Activated T-helper 1 cell treated with anti-CD3 and anti-CD28 coated beads, Interleukin-12 subunit alpha, Interleukin-12 subunit beta, Interleukin-2, Interleukin-4 antibody, amounts not matched to agents 30 ng/mL and 10 ng/mL and 1 ng/mL, durations not matched to agents 14 hours and 24 hours and 36 hours (primary cell): ENCODE results near the gene CREB5. TPM values are rescaled to one million over a fixed set of nuclear protein-coding genes. Genes with fewer than 3 reads are reported as not detected.

Source experiments
- DNase-seq: peaks from one replicate; pipeline ENCODE4 v3.0.0; 2021; ENCODE audit warnings: low spot score
- H3K27ac Mint-ChIP-seq: one replicate; pipeline ENCODE4 v1.8.0; 2021; ENCODE audit warnings: mild to moderate bottlenecking, mixed read lengths
- H3K27me3 Mint-ChIP-seq: one replicate; pipeline ENCODE4 v1.8.0; 2022; ENCODE audit warnings: mild to moderate bottlenecking, moderate library complexity, mixed read lengths; ENCODE audit not compliant: insufficient read depth
- H3K36me3 Mint-ChIP-seq: one replicate; pipeline ENCODE4 v1.8.0; 2021; ENCODE audit warnings: low read depth, mixed read lengths
- H3K4me1 Mint-ChIP-seq: one replicate; pipeline ENCODE4 v1.8.0; 2021; ENCODE audit warnings: low read depth, mixed read lengths
- H3K4me3 Mint-ChIP-seq: one replicate; pipeline ENCODE4 v1.8.0; 2021; ENCODE audit warnings: mild to moderate bottlenecking, moderate library complexity, mixed read lengths
- H3K9me3 Mint-ChIP-seq: one replicate; pipeline ENCODE4 v1.8.0; 2021; ENCODE audit warnings: mixed read lengths
- intact Hi-C: fragments of 100-400 bp; cut with micrococcal nuclease; formaldehyde crosslinking; loops from one replicate; pipeline ENCODE4 v1.15.1; 2024
- total RNA-seq: library from RNA; stranded (reverse); gene quantifications from 2 replicates; pipeline ENCODE4 v1.2.3, GENCODE V29; 2022

Gene CREB5
- total RNA-seq, 1 donor from 2014 or later: not detected

GRCh38 chr7:28698840-28699239, 286.5 kb downstream of the CREB5 start:
- Mint-ChIP-seq H3K9me3 (no peaks in the 10 kb centered on the region), H3K4me3 (no peak overlapping the region), H3K36me3 (no peaks in the 10 kb centered on the region), H3K27ac (no peak overlapping the region), H3K27me3 (peaks cover 2% of the 10 kb centered on the region), H3K4me1 (no peaks in the 10 kb centered on the region)
- intact Hi-C loops: no loop called here
- no peak for DNase-seq

GRCh38 chr7:28700096-28700495, 287.8 kb downstream of the CREB5 start:
- H3K36me3 Mint-ChIP-seq: no peaks in the 10 kb centered on the region
- no peak overlapping the region for H3K27ac Mint-ChIP-seq
- H3K9me3 Mint-ChIP-seq: no peaks in the 10 kb centered on the region
- H3K4me1 Mint-ChIP-seq: no peaks in the 10 kb centered on the region
- intact Hi-C loops: no loop called here
- no peak for DNase-seq
- H3K27me3 Mint-ChIP-seq: peaks cover 2% of the 10 kb centered on the region
- H3K4me3 Mint-ChIP-seq: no peak overlapping the region

- H3K27ac Mint-ChIP-seq: no peak overlapping the region
- no peak for DNase-seq
- H3K9me3 Mint-ChIP-seq: no peaks in the 10 kb centered on the region
- peaks cover 2% of the 10 kb centered on the region for H3K27me3 Mint-ChIP-seq
- H3K4me3 Mint-ChIP-seq: no peak overlapping the region
- H3K4me1 Mint-ChIP-seq: no peaks in the 10 kb centered on the region
- no peaks in the 10 kb centered on the region for H3K36me3 Mint-ChIP-seq
- intact Hi-C loops: no loop called here
Observed at GRCh38 chr7:28700790-28701203, 288.5 kb downstream of the CREB5 start.

- intact Hi-C loops: no loop called here
- H3K27ac Mint-ChIP-seq: no peak overlapping the region
- H3K4me1 Mint-ChIP-seq: no peaks in the 10 kb centered on the region
- DNase-seq: no peak
- no peaks in the 10 kb centered on the region for H3K9me3 Mint-ChIP-seq
- H3K27me3 Mint-ChIP-seq: peaks cover 2% of the 10 kb centered on the region
- H3K4me3 Mint-ChIP-seq: no peak overlapping the region
- H3K36me3 Mint-ChIP-seq: no peaks in the 10 kb centered on the region
Observed at GRCh38 chr7:28701731-28702130, 289.4 kb downstream of the CREB5 start.

GRCh38 chr7:28702171-28702570, 289.9 kb downstream of the CREB5 start:
- H3K4me3 Mint-ChIP-seq: no peak overlapping the region
- intact Hi-C loops: no loop called here
- H3K4me1 Mint-ChIP-seq: no peaks in the 10 kb centered on the region
- H3K9me3 Mint-ChIP-seq: no peaks in the 10 kb centered on the region
- peaks cover 2% of the 10 kb centered on the region for H3K27me3 Mint-ChIP-seq
- no peak for DNase-seq
- no peaks in the 10 kb centered on the region for H3K36me3 Mint-ChIP-seq
- H3K27ac Mint-ChIP-seq: no peak overlapping the region

- Mint-ChIP-seq H3K27ac (no peak overlapping the region), H3K4me1 (no peaks in the 10 kb centered on the region), H3K4me3 (no peak overlapping the region), H3K36me3 (no peaks in the 10 kb centered on the region), H3K9me3 (no peaks in the 10 kb centered on the region), H3K27me3 (peaks cover 2% of the 10 kb centered on the region)
- DNase-seq: no peak
- intact Hi-C loops: no loop called here
Observed at GRCh38 chr7:28703037-28703765, 290.9 kb downstream of the CREB5 start.

- Mint-ChIP-seq H3K9me3 (no peaks in the 10 kb centered on the region), H3K36me3 (no peaks in the 10 kb centered on the region), H3K27ac (no peak overlapping the region), H3K4me3 (no peak overlapping the region), H3K4me1 (no peaks in the 10 kb centered on the region), H3K27me3 (no peaks in the 10 kb centered on the region)
- intact Hi-C loops: no loop called here
- DNase-seq: no peak
Observed at GRCh38 chr7:28704706-28705105, 292.4 kb downstream of the CREB5 start.

GRCh38 chr7:28705350-28705749, 293.0 kb downstream of the CREB5 start:
- no peaks in the 10 kb centered on the region for H3K4me1 Mint-ChIP-seq
- no peaks in the 10 kb centered on the region for H3K36me3 Mint-ChIP-seq
- no peak for DNase-seq
- no peaks in the 10 kb centered on the region for H3K27me3 Mint-ChIP-seq
- no peak overlapping the region for H3K27ac Mint-ChIP-seq
- intact Hi-C loops: no loop called here
- no peaks in the 10 kb centered on the region for H3K9me3 Mint-ChIP-seq
- no peak overlapping the region for H3K4me3 Mint-ChIP-seq

- Mint-ChIP-seq H3K4me3 (no peak overlapping the region), H3K9me3 (no peaks in the 10 kb centered on the region), H3K27me3 (no peaks in the 10 kb centered on the region), H3K36me3 (no peaks in the 10 kb centered on the region), H3K27ac (no peak overlapping the region), H3K4me1 (no peaks in the 10 kb centered on the region)
- intact Hi-C loops: no loop called here
- DNase-seq: no peak
Observed at GRCh38 chr7:28706584-28706983, 294.3 kb downstream of the CREB5 start.

- H3K36me3 Mint-ChIP-seq: no peaks in the 10 kb centered on the region
Observed at GRCh38 chr7:28707291-28707690, 295.0 kb downstream of the CREB5 start.

GRCh38 chr7:28708033-28708951, 296.0 kb downstream of the CREB5 start:
- H3K36me3 Mint-ChIP-seq: no peaks in the 10 kb centered on the region
- H3K27ac Mint-ChIP-seq: no peak overlapping the region
- H3K9me3 Mint-ChIP-seq: no peaks in the 10 kb centered on the region
- intact Hi-C loops: no loop called here
- no peaks in the 10 kb centered on the region for H3K4me1 Mint-ChIP-seq
- no peak overlapping the region for H3K4me3 Mint-ChIP-seq
- H3K27me3 Mint-ChIP-seq: no peaks in the 10 kb centered on the region
- no peak for DNase-seq

More at GRCh38 chr7:28707291-28707690, 295.0 kb downstream of the CREB5 start:
- Mint-ChIP-seq H3K27me3 (no peaks in the 10 kb centered on the region), H3K4me1 (no peaks in the 10 kb centered on the region), H3K9me3 (no peaks in the 10 kb centered on the region), H3K4me3 (no peak overlapping the region), H3K27ac (no peak overlapping the region)
- intact Hi-C loops: no loop called here
- no peak for DNase-seq

GRCh38 chr7:28709748-28710147, 297.4 kb downstream of the CREB5 start:
- DNase-seq: no peak
- no peaks in the 10 kb centered on the region for H3K27me3 Mint-ChIP-seq
- no peak overlapping the region for H3K4me3 Mint-ChIP-seq
- H3K36me3 Mint-ChIP-seq: no peaks in the 10 kb centered on the region
- no peaks in the 10 kb centered on the region for H3K9me3 Mint-ChIP-seq
- no peak overlapping the region for H3K27ac Mint-ChIP-seq
- intact Hi-C loops: no loop called here
- H3K4me1 Mint-ChIP-seq: no peaks in the 10 kb centered on the region

- Mint-ChIP-seq H3K36me3 (no peaks in the 10 kb centered on the region), H3K4me3 (no peak overlapping the region), H3K4me1 (no peaks in the 10 kb centered on the region), H3K9me3 (no peaks in the 10 kb centered on the region), H3K27ac (no peak overlapping the region), H3K27me3 (no peaks in the 10 kb centered on the region)
- intact Hi-C loops: no loop called here
- no peak for DNase-seq
Observed at GRCh38 chr7:28711114-28711513, 298.8 kb downstream of the CREB5 start.
